ENCODE measurements around the gene FBXO3.

The FBXO3 gene

DNA sequence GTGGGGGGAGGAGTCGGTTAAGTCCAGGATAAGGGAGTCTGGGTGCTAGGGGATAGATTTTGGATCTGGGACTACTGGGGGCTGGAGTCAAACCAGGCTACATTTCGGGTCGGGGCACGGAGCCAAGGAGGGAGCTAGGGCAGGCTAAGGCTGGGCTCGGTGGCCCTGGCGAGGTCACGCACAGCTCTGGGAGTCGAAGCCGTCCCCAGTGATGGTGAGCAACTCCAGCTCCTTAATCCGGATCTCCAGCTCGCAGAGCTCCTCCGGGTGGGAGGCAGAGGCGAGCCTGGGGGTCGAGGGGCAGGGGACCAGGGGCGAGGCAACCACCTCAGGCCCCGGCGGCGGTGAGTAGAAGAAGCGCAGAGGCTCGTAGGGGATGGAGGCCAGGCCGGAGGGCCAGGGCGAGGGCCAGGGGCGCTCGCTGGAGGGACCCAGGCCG lies 74.2 kb downstream of the FBXO3 start:
- DNase-seq (ENCODE audit: low read depth): no peak
- peak overlapping the region; percentile 49 for H3K4me3 ChIP-seq (ENCODE audit: control insufficient read depth, low read depth, low read length)
- TF ChIP-seq, protein P1, sequence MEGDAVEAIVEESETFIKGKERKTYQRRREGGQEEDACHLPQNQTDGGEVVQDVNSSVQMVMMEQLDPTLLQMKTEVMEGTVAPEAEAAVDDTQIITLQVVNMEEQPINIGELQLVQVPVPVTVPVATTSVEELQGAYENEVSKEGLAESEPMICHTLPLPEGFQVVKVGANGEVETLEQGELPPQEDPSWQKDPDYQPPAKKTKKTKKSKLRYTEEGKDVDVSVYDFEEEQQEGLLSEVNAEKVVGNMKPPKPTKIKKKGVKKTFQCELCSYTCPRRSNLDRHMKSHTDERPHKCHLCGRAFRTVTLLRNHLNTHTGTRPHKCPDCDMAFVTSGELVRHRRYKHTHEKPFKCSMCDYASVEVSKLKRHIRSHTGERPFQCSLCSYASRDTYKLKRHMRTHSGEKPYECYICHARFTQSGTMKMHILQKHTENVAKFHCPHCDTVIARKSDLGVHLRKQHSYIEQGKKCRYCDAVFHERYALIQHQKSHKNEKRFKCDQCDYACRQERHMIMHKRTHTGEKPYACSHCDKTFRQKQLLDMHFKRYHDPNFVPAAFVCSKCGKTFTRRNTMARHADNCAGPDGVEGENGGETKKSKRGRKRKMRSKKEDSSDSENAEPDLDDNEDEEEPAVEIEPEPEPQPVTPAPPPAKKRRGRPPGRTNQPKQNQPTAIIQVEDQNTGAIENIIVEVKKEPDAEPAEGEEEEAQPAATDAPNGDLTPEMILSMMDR (IDR thresholded peaks at IDR 0.05; ENCODE audit: control insufficient read depth, insufficient read depth, low read depth, low read length, missing control alignments): no peak

DNA sequence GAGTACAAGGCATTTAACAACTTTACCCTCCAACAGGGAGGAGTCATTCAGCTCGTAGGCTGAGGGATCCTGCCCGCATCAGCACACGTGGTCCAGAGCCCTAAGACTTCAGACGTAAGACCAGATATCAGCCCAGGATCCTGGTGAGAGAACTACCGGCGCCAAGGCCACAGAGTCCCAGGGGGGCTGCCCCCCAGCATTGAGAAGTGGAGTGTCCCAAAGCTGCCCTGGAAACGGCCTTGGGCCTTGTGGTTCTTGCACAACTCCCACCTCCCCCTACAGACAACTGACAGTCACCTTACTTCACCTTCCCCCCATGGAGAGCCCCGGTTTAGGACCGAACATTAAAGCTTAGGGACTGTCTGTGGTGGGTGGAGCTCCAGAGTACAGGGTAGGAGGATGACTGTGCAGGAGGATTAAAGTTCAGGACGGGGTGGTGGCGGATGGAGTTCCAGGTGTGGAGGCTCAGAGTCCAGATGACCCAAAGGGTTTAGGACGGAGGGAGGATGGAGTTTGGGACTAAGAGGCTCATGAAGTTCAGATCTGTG lies 74.7 kb downstream of the FBXO3 start:
- no peak overlapping the region for H3K4me3 ChIP-seq (ENCODE audit: control insufficient read depth, low read depth, low read length)
- DNase-seq (ENCODE audit: low read depth): no peak
- TF ChIP-seq, protein P1 (IDR thresholded peaks at IDR 0.05; ENCODE audit: control insufficient read depth, insufficient read depth, low read depth, low read length, missing control alignments): no peak

DNA sequence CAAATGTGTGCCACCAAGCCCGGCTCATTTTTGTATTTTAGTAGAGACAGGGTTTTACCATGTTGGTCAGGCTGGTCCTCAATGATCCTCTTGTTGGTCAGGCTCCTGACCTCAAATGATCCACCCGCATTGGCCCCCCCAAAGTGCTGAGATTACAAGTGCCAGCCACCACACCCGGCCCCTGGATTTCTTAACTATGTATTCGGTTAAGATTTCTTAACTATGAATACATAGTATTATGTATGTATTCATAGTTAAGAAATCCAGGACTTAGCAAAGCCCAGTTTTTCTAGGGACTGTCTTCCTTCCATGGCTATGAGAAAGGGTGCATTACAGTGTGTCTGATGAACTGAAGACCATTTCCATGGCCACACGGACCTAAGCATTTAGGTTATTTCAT lies 75.4 kb downstream of the FBXO3 start:
- no peak for DNase-seq (ENCODE audit: low read depth)
- TF ChIP-seq, protein P1 (IDR thresholded peaks at IDR 0.05; ENCODE audit: control insufficient read depth, insufficient read depth, low read depth, low read length, missing control alignments): no peak
- H3K4me3 ChIP-seq (ENCODE audit: control insufficient read depth, low read depth, low read length): no peak overlapping the region

DNA sequence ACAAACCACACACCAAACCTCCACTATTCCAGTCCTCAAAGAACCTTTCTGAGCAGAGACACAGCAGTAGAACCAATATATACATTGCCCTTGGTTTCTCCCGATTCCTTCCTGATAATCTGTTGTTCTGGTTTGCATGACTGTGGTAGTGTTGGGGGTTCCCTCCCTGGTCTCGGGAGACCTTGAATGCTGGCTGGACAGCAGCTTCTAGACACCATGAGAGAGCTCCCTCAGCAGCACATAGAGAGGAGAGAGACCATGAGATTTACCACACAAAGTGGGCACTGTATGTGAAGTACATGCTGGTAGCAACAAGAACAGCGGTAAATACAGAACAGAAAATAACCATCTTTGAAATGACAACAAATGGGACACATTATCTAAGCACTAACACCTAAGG lies 76.3 kb downstream of the FBXO3 start:
- DNase-seq (ENCODE audit: low read depth): no peak
- H3K4me3 ChIP-seq (ENCODE audit: control insufficient read depth, low read depth, low read length): no peak overlapping the region
- TF ChIP-seq, protein P1 (IDR thresholded peaks at IDR 0.05; ENCODE audit: control insufficient read depth, insufficient read depth, low read depth, low read length, missing control alignments): no peak

DNA sequence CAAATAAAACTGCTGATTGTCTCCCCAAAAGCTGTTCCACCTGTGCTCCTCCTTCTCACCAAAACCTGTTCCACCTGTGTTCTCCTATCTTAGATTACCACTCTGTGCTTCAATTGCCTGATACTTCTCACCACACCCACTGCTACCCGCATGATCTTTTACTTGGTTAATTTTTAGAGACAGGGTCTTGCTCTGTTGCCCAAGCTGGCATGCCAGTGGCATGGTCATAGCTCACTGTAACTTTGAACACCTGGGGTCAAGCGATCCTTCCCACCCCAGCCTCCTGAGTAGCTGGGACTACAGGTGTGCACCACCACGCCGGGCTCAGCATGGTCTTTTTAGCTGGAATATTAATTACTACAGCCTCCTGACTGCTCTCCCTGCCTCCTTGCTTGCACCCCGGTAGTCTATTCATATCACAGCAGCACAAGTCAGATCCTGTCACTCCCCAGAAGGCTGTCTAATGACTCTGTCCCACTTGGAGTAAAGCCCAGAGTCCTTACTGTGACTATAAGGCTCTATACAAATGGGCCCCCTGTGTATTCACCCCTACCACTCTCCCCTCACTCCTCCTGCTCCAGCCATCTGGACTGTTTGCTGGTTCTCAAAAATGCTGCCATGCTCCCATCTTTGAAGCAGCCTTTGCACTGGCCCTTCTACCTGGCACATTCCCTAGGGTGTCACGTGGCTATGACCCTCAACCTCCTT lies 77.2 kb downstream of the FBXO3 start:
- no peak overlapping the region for H3K4me3 ChIP-seq (ENCODE audit: control insufficient read depth, low read depth, low read length)

DNA sequence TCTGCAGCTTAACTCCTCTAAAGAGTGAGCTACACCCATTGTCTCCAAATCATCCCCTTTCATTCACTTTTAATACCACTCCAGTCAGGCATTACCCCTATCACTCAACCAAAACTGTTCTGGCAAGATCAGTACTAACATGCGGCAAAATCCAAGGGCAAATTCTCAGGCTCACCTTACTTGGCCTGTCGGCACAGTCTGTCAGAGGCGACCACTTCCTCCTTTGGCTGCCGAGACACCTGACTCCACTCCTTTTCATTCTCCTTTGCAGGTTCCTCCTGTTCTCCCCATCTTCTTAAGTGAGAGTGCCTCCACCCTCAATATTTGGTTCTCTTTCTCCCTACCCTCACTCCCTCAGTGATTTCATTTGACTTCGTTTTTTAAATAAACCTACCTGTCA lies 77.9 kb downstream of the FBXO3 start:
- H3K4me3 ChIP-seq (ENCODE audit: control insufficient read depth, low read depth, low read length): no peak overlapping the region
- TF ChIP-seq, protein P1 (IDR thresholded peaks at IDR 0.05; ENCODE audit: control insufficient read depth, insufficient read depth, low read depth, low read length, missing control alignments): no peak
- no peak for DNase-seq (ENCODE audit: low read depth)

More for the DNA sequence above, 77.2 kb downstream of the FBXO3 start:
- DNase-seq (ENCODE audit: low read depth): no peak
- TF ChIP-seq, protein P1 (IDR thresholded peaks at IDR 0.05; ENCODE audit: control insufficient read depth, insufficient read depth, low read depth, low read length, missing control alignments): no peak
